Prostate gland (tissue), 2 donors: ENCODE data around the gene SND1. TPM values are rescaled to one million over a fixed set of nuclear protein-coding genes. Genes with fewer than 3 reads are reported as not detected.
"Not testable (repeated sequence)": the region's sequence is repeated elsewhere in the genome, so short reads cannot be mapped to it uniquely, and the experiment has no call there.

Experiments
- DNase-seq: peaks from one replicate; pipeline ENCODE4 v3.0.0-alpha.2; 2019; ENCODE audit warnings: low spot score
- H3K27ac ChIP-seq, 2 donors: fragments of 200-600 bp; sonication (generic); 2 replicates each; pipeline ENCODE4 v1.5.1; 2017 to 2019
- H3K27me3 ChIP-seq: fragments of 200-600 bp; sonication (generic); replicated peaks from 2 replicates; pipeline ENCODE4 v1.5.1; 2019; ENCODE audit not compliant: insufficient read depth
- H3K36me3 ChIP-seq, 2 donors: fragments of 200-600 bp; sonication (generic); 1 replicate in 1 of 2; 2 replicates in 1 of 2; pipeline versions ENCODE4 v1.5.1 to v1.8.1; 2017 to 2019
- H3K4me1 ChIP-seq: fragments of 200-600 bp; sonication (generic); replicated peaks from 2 replicates; pipeline ENCODE4 v1.5.1; 2019
- H3K4me3 ChIP-seq, 2 donors: fragments of 200-600 bp; sonication (generic); 2 replicates each; pipeline ENCODE4 v1.5.1; 2017 to 2019
- H3K9me3 ChIP-seq: fragments of 200-600 bp; sonication (generic); 2 replicates; pipeline ENCODE4 v1.5.1; 2017
- POLR2A ChIP-seq: fragments of 450-650 bp; IDR thresholded peaks from one replicate; pipeline ENCODE4 v1.6.1; 2016; ENCODE audit warnings: antibody characterized with exemption, mild to moderate bottlenecking
- POLR2AphosphoS5 ChIP-seq: sonication (generic); formaldehyde crosslinking; IDR thresholded peaks from one replicate; pipeline ENCODE4 v1.6.1; 2017; ENCODE audit warnings: antibody characterized with exemption
- WGBS: methylation state at CpG from one replicate; pipeline ENCODE4 v1.1.5; 2018; 5-methylcytosine and 5-hydroxymethylcytosine counted together
- intact Hi-C: fragments of 100-400 bp; cut with DNase I; formaldehyde crosslinking; loops from one replicate; pipeline ENCODE4 v1.14.2; 2022
- total RNA-seq, 2 donors: library from RNA; depleted of rRNA; stranded (reverse); fragments of >200 nt; gene quantifications; one replicate each; pipeline ENCODE4 v1.1.0, GENCODE V29; 2016
- TF ChIP-seq, protein P1 (sequence below), 4 experiments: fragments of 200-600 bp in 2 of 4; fragments of 450-650 bp in 2 of 4; sonication (generic) in 2 of 4; IDR thresholded peaks; 1 replicate in 3 of 4; 2 replicates in 1 of 4; pipeline ENCODE4 v1.5.1; 2016 to 2019; ENCODE audit warnings: antibody characterized with exemption in 4 of 4, mild to moderate bottlenecking in 2 of 4, moderate library complexity in 2 of 4

Gene SND1
- total RNA-seq, 2 donors from 2014 or later = 175 to 190 TPM

GRCh38 chr7:127901895-127902703 is 250.1 kb downstream of the SND1 start:
- WGBS = 84% methylated on average over 5 of the region's 5 CpGs
- no peaks in the 10 kb centered on the region for H3K36me3 ChIP-seq
- peaks cover 3% of the 10 kb centered on the region for H3K4me1 ChIP-seq
- H3K4me3 ChIP-seq = no peak overlapping the region
- H3K9me3 ChIP-seq = no peaks in the 10 kb centered on the region
- TF ChIP-seq POLR2A = no peak
- no peak for TF ChIP-seq POLR2AphosphoS5
- TF ChIP-seq, protein P1, sequence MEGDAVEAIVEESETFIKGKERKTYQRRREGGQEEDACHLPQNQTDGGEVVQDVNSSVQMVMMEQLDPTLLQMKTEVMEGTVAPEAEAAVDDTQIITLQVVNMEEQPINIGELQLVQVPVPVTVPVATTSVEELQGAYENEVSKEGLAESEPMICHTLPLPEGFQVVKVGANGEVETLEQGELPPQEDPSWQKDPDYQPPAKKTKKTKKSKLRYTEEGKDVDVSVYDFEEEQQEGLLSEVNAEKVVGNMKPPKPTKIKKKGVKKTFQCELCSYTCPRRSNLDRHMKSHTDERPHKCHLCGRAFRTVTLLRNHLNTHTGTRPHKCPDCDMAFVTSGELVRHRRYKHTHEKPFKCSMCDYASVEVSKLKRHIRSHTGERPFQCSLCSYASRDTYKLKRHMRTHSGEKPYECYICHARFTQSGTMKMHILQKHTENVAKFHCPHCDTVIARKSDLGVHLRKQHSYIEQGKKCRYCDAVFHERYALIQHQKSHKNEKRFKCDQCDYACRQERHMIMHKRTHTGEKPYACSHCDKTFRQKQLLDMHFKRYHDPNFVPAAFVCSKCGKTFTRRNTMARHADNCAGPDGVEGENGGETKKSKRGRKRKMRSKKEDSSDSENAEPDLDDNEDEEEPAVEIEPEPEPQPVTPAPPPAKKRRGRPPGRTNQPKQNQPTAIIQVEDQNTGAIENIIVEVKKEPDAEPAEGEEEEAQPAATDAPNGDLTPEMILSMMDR (IDR thresholded peaks at IDR 0.05) = no peak
- H3K27me3 ChIP-seq = no peaks in the 10 kb centered on the region
- intact Hi-C loops = no loop called here
- H3K27ac ChIP-seq = no peak overlapping the region
- no peak for DNase-seq

GRCh38 chr7:127902753-127903152 is 250.8 kb downstream of the SND1 start:
- not testable (repeated sequence) for DNase-seq
- 97% methylated on average over 6 of the region's 6 CpGs for WGBS

GRCh38 chr7:127903892-127904669 is 252.1 kb downstream of the SND1 start:
- WGBS = 83% methylated on average over 4 of the region's 4 CpGs

More at GRCh38 chr7:127902753-127903152, 250.8 kb downstream of the SND1 start:
- H3K4me1 ChIP-seq, intact Hi-C loops, H3K27me3 ChIP-seq, H3K36me3 ChIP-seq, H3K27ac ChIP-seq, H3K9me3 ChIP-seq, H3K4me3 ChIP-seq: not testable (repeated sequence)

GRCh38 chr7:127904670-127904985 is 252.6 kb downstream of the SND1 start:
- peaks cover 3% of the 10 kb centered on the region for H3K4me1 ChIP-seq
- no peaks in the 10 kb centered on the region for H3K27me3 ChIP-seq
- H3K27ac ChIP-seq = no peak overlapping the region
- no peak for DNase-seq
- intact Hi-C loops = no loop called here
- 69% methylated on average over 6 of the region's 6 CpGs for WGBS
- H3K9me3 ChIP-seq = no peaks in the 10 kb centered on the region
- no peaks in the 10 kb centered on the region for H3K36me3 ChIP-seq
- no peak for TF ChIP-seq POLR2A
- TF ChIP-seq, protein P1 (IDR thresholded peaks at IDR 0.05) = no peak
- H3K4me3 ChIP-seq = no peak overlapping the region

More at GRCh38 chr7:127903892-127904669, 252.1 kb downstream of the SND1 start:
- TF ChIP-seq POLR2AphosphoS5 (no peak), POLR2A (no peak)
- TF ChIP-seq, protein P1 (IDR thresholded peaks at IDR 0.05) = no peak
- intact Hi-C loops = no loop called here
- Histone ChIP-seq H3K27me3 (no peaks in the 10 kb centered on the region), H3K9me3 (no peaks in the 10 kb centered on the region), H3K27ac (no peak overlapping the region), H3K4me3 (no peak overlapping the region), H3K4me1 (peaks cover 3% of the 10 kb centered on the region), H3K36me3 (no peaks in the 10 kb centered on the region)
- DNase-seq = no peak

GRCh38 chr7:127905021-127905420 is 253.0 kb downstream of the SND1 start:
- Histone ChIP-seq H3K27ac (no peak overlapping the region), H3K4me1 (peaks cover 3% of the 10 kb centered on the region), H3K9me3 (no peaks in the 10 kb centered on the region), H3K27me3 (no peaks in the 10 kb centered on the region), H3K4me3 (no peak overlapping the region), H3K36me3 (no peaks in the 10 kb centered on the region)
- intact Hi-C loops = no loop called here
- TF ChIP-seq POLR2A (no peak), POLR2AphosphoS5 (no peak)
- TF ChIP-seq, protein P1 (IDR thresholded peaks at IDR 0.05) = no peak
- DNase-seq = no peak
